ENCODE measurements around the gene PDE4B.

PDE4B gene

GRCh38 chr1:66231681-66232463, 439.2 kb downstream of the PDE4B start:
- peaks cover 6% of the 10 kb centered on the region for H3K4me1 Mint-ChIP-seq
- no peak overlapping the region for H3K27ac Mint-ChIP-seq
- no peaks in the 10 kb centered on the region for H3K9me3 Mint-ChIP-seq

GRCh38 chr1:66237042-66237441, 444.3 kb downstream of the PDE4B start:
- Mint-ChIP-seq H3K27ac (no peak overlapping the region), H3K27me3 (peaks cover 33% of the 10 kb centered on the region), H3K4me1 (no peaks in the 10 kb centered on the region), H3K9me3 (no peaks in the 10 kb centered on the region), H3K4me3 (no peak overlapping the region)
- DNase-seq (no peak), ATAC-seq (no peak)

More at GRCh38 chr1:66231681-66232463, 439.2 kb downstream of the PDE4B start:
- Mint-ChIP-seq H3K27me3 (peaks cover 18% of the 10 kb centered on the region), H3K4me3 (no peak overlapping the region)
- DNase-seq (no peak), ATAC-seq (no peak)

- no peak for DNase-seq
- no peak for ATAC-seq
- peaks cover 33% of the 10 kb centered on the region for H3K27me3 Mint-ChIP-seq
- no peaks in the 10 kb centered on the region for H3K4me1 Mint-ChIP-seq
- H3K4me3 Mint-ChIP-seq = no peak overlapping the region
- no peaks in the 10 kb centered on the region for H3K9me3 Mint-ChIP-seq
- no peak overlapping the region for H3K27ac Mint-ChIP-seq
Observed at GRCh38 chr1:66237722-66238479, 445.2 kb downstream of the PDE4B start.

GRCh38 chr1:66239834-66240233, 447.1 kb downstream of the PDE4B start:
- peaks cover 27% of the 10 kb centered on the region for H3K27me3 Mint-ChIP-seq
- H3K27ac Mint-ChIP-seq = no peak overlapping the region
- ATAC-seq = no peak
- H3K9me3 Mint-ChIP-seq = no peaks in the 10 kb centered on the region
- no peak for DNase-seq
- no peaks in the 10 kb centered on the region for H3K4me1 Mint-ChIP-seq
- no peak overlapping the region for H3K4me3 Mint-ChIP-seq

GRCh38 chr1:66240491-66241484, 448.1 kb downstream of the PDE4B start:
- Mint-ChIP-seq H3K9me3 (no peaks in the 10 kb centered on the region), H3K4me3 (no peak overlapping the region), H3K27me3 (peaks cover 23% of the 10 kb centered on the region), H3K27ac (no peak overlapping the region), H3K4me1 (no peaks in the 10 kb centered on the region)
- ATAC-seq (no peak), DNase-seq (no peak)

DNA sequence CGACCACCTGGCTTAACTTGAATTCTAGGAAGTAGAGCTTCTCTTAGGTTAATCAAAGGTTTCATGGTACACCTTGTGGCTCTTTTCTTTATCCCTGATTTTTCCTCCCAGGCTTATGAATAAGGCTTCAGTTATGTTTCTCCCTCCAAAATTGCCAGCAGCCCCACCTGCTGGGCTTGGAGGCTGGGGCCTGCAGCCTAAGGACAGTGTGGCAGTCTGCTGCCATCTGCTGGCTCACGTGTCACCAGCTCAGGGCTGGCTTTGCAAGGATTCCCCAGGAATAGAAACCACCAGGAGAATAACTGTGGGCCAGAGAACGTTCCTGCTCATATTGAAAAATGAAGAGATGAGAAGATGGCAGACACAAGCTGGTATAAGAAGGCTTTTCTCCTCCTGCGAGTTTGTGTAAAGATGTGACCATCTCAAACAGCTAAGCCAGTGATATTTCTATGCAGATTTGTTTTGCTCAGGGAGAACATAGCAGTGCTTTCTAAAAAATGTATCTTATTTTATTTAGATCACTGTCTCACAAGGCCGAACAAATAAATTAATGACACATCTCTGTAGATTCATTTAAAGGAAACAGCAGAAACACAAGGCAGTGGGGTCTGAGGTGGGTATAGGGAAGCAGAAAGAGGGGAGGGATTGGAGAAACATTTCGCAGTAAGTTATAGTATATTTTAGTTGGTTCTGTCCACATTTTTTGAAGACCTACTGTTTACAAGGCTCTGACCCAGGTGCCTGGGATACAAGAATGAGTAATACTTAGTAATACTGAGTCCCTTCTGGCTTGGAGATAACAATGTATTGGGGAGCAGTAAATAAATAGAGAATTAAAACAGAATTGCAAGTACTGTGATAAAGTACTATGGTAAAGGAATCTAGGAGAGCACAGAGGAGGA, 450.2 kb downstream of the PDE4B start:
- Mint-ChIP-seq H3K27ac (no peak overlapping the region), H3K9me3 (no peaks in the 10 kb centered on the region), H3K4me1 (peaks cover 9% of the 10 kb centered on the region), H3K4me3 (no peak overlapping the region), H3K27me3 (peaks cover 9% of the 10 kb centered on the region)
- DNase-seq (peak; percentile 68 to 77), ATAC-seq (peak; percentile 75)

GRCh38 chr1:66243548-66244130, 450.9 kb downstream of the PDE4B start:
- Mint-ChIP-seq H3K4me1 (peaks cover 16% of the 10 kb centered on the region), H3K27me3 (peaks cover 1% of the 10 kb centered on the region), H3K4me3 (no peak overlapping the region), H3K9me3 (no peaks in the 10 kb centered on the region), H3K27ac (no peak overlapping the region)
- DNase-seq (peak; percentile 11 to 26), ATAC-seq (peak; percentile 85)

GRCh38 chr1:66244429-66244828, 451.7 kb downstream of the PDE4B start:
- DNase-seq (no peak), ATAC-seq (no peak)
- H3K4me1 Mint-ChIP-seq = peaks cover 16% of the 10 kb centered on the region
- H3K27ac Mint-ChIP-seq = no peak overlapping the region
- H3K27me3 Mint-ChIP-seq = no peaks in the 10 kb centered on the region
- H3K9me3 Mint-ChIP-seq = no peaks in the 10 kb centered on the region
- no peak overlapping the region for H3K4me3 Mint-ChIP-seq

DNA sequence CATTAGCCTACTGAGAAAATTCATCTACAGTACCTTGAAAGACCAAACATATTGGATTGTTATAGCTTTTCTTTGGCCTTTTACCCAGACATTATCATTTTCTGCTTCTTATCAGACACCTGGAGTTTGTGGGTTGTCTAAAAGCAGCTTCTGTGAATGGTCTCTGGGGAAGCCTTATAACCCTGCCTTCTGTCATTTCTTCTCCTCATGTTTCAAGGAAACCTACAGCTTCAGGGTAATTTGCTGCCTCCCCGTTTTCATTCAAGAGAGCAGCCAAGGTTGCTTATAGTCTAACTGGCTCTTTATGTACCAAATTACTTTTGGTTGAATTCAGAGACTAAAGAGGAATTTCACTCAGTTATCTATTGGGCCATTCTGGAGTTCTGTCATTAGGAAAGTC, 453.0 kb downstream of the PDE4B start:
- Mint-ChIP-seq H3K4me3 (no peak overlapping the region), H3K9me3 (no peaks in the 10 kb centered on the region), H3K27ac (peak overlapping the region in 1 of 2 donors; percentile 71), H3K4me1 (peaks cover 16% of the 10 kb centered on the region), H3K27me3 (no peaks in the 10 kb centered on the region)
- ATAC-seq (no peak), DNase-seq (no peak)

DNA sequence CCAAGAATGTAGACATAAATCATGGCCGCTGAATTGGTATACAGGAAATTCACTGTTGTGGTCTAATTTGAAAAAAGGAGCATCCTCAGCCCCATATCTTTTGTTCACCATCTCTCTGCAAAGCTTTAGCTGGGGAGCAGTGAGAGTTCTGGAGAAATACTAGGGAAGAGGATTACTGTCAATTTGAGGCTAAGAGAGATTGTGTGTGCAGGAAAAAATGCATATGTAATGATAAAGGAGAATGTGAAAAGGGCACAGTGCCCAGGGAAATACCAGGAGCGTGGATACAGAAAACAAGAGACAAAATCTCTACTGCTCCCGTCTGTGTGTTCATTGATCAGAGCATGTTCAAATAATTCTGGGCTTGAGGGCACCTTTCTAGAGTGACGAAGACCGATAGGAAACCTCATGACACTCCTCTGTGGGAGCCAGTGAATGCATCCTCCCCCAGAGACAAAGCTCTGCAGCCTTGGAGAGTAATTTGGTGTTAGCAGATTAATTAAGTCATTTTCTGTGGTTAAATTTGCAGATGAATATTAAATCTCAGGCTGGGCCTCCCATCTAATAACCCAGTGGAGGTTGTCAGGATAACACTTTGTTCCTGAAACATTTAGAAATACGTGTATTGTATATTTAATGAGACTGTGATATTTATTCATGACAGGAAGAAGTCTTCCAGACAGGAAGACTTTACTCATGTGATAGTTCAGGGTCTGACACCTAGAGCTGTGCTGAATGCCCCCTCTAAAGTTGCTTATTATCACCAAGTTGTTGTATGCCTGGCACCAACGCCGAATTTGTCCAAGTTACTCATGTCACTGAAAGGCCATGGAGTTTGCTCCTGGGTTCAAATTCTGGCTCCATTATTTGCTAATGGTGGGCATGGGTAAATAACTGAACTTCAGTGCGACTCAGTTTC, 453.9 kb downstream of the PDE4B start:
- peak overlapping the region in 1 of 2 donors; percentile 46 for H3K4me3 Mint-ChIP-seq
- ATAC-seq = no peak
- no peaks in the 10 kb centered on the region for H3K9me3 Mint-ChIP-seq
- H3K4me1 Mint-ChIP-seq = peaks cover 19% of the 10 kb centered on the region
- no peak overlapping the region for H3K27ac Mint-ChIP-seq
- DNase-seq = no peak
- no peaks in the 10 kb centered on the region for H3K27me3 Mint-ChIP-seq

DNA sequence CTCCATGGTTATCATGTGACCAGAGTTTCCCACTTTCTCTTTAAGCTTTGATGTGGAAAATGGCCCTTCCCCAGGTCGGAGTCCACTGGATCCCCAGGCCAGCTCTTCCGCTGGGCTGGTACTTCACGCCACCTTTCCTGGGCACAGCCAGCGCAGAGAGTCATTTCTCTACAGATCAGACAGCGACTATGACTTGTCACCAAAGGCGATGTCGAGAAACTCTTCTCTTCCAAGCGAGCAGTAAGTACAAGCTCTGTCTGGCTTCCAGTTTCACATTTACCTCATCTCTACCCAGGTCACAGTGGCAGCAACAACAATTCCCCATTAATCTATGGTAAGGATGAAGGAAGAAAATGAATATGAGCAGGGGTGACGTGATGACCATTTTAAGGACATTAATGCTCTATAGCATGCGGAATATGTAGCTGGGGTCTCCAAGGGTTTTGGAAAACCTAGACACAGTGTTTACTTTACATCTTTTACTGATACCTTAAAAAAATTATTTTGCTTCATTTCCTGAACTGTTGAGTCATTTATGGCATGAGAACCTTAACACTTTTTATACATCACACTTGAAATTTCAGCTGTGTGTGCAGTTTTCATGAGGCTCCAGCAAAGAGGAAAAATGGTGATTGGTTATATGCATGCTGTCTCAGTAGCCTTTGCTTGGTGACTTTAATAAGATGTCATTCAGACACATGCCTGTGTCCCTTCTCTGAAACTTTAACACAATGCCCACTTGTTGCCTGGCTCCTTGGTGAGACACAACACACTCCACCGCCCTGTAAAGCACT, 454.9 kb downstream of the PDE4B start:
- peak; percentile 77 for ATAC-seq
- no peak overlapping the region for H3K27ac Mint-ChIP-seq
- DNase-seq = peak in 1 of 2 donors; percentile 45

GRCh38 chr1:66248257-66248656, 455.6 kb downstream of the PDE4B start:
- Mint-ChIP-seq H3K4me3 (no peak overlapping the region), H3K27ac (no peak overlapping the region), H3K27me3 (no peaks in the 10 kb centered on the region)

More for the DNA sequence above, 454.9 kb downstream of the PDE4B start:
- Mint-ChIP-seq H3K4me1 (peaks cover 22% of the 10 kb centered on the region), H3K4me3 (peak overlapping the region; percentile 51 to 60), H3K27me3 (no peaks in the 10 kb centered on the region), H3K9me3 (no peaks in the 10 kb centered on the region)

GRCh38 chr1:66248746-66249145, 456.1 kb downstream of the PDE4B start:
- Mint-ChIP-seq H3K27me3 (no peaks in the 10 kb centered on the region), H3K4me3 (no peak overlapping the region), H3K9me3 (no peaks in the 10 kb centered on the region), H3K4me1 (peaks cover 24% of the 10 kb centered on the region), H3K27ac (no peak overlapping the region)
- DNase-seq (no peak), ATAC-seq (no peak)

More at GRCh38 chr1:66248257-66248656, 455.6 kb downstream of the PDE4B start:
- ATAC-seq (no peak), DNase-seq (no peak)
- peaks cover 22% of the 10 kb centered on the region for H3K4me1 Mint-ChIP-seq
- no peaks in the 10 kb centered on the region for H3K9me3 Mint-ChIP-seq

Measured in stimulated activated naive CD8-positive, alpha-beta T cell treated with anti-CD3 and anti-CD28 coated beads, Interleukin-15, amount 100 ng/mL, for 72 hours (primary cell).